Colonic mucosa (tissue), 4 donors: ENCODE data around the gene AUTS2. TPM values are rescaled to one million over a fixed set of nuclear protein-coding genes. Genes with fewer than 3 reads are reported as not detected.

ENCODE experiments used
- DNase-seq: peaks from one replicate; pipeline ENCODE4 v3.0.0-alpha.2; 2020
- H3K27ac ChIP-seq: fragments of 200-600 bp; one replicate; pipeline ENCODE4 v1.8.0; 2021
- H3K27me3 ChIP-seq: fragments of 200-600 bp; one replicate; pipeline ENCODE4 v1.8.0; 2021
- H3K36me3 ChIP-seq: fragments of 200-600 bp; one replicate; pipeline ENCODE4 v1.8.0; 2021
- H3K4me1 ChIP-seq: fragments of 200-600 bp; one replicate; pipeline ENCODE4 v1.8.0; 2021; ENCODE audit warnings: mild to moderate bottlenecking
- H3K4me3 ChIP-seq: fragments of 200-600 bp; one replicate; pipeline ENCODE4 v1.8.0; 2021
- H3K9ac ChIP-seq, 2 donors: one replicate each; pipeline ENCODE4 v1.7.0; 2013; ENCODE audit warnings: control low read depth in 2 of 2, low read depth in 2 of 2, low read length in 2 of 2
- H3K9me3 ChIP-seq: fragments of 200-600 bp; one replicate; pipeline ENCODE4 v1.8.0; 2021
- intact Hi-C: fragments of 100-400 bp; cut with DNase I; formaldehyde crosslinking; loops from one replicate; pipeline ENCODE4 v1.14.1; 2022
- total RNA-seq, 2 donors: library from RNA; stranded (reverse); fragmentation: NEBNext Ultra II Directional in 1 of 2; extraction: Animal tissue kit (Norgen Biotek cat#: 25700) in 1 of 2; gene quantifications; one replicate each; pipeline ENCODE4 v1.2.1, GENCODE V29; 2021
- TF ChIP-seq, protein P1 (sequence below): fragments of 200-600 bp; IDR thresholded peaks from one replicate; pipeline ENCODE4 v1.8.0; 2022; ENCODE audit warnings: antibody characterized with exemption, mild to moderate bottlenecking
- donor health status: healthy.
- donor health status: DM: no; HTN: no; CAD: no.
- donor health status: DM: no; HTN: no; CAD: no.

AUTS2 gene
- total RNA-seq, 2 donors from 2014 or later: 39.8 to 42.3 TPM

DNA sequence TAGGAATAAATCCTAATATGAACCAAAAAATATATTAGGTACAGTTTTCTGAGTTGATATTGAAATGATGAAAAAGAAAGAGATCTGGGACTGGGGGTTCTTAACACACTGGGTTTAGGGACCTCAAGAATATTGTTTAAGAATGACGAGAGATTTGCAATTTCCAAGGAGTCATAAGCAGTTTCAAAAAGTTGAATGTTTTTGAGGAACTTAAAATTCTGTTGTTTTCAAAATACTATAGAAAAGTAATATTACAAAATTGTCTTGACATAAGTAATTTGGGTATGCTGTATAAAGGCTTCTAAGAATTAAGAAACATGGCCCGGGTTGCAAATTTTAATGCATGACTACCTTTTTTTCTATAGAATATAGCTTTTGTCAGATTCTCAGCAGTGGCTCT, 88.1 kb downstream of the AUTS2 start:
- Histone ChIP-seq H3K27ac (no peak overlapping the region), H3K9me3 (no peaks in the 10 kb centered on the region), H3K4me1 (no peaks in the 10 kb centered on the region), H3K27me3 (no peaks in the 10 kb centered on the region), H3K9ac (no peak overlapping the region), H3K4me3 (no peak overlapping the region), H3K36me3 (no peaks in the 10 kb centered on the region)
- DNase-seq: no peak
- TF ChIP-seq, protein P1, sequence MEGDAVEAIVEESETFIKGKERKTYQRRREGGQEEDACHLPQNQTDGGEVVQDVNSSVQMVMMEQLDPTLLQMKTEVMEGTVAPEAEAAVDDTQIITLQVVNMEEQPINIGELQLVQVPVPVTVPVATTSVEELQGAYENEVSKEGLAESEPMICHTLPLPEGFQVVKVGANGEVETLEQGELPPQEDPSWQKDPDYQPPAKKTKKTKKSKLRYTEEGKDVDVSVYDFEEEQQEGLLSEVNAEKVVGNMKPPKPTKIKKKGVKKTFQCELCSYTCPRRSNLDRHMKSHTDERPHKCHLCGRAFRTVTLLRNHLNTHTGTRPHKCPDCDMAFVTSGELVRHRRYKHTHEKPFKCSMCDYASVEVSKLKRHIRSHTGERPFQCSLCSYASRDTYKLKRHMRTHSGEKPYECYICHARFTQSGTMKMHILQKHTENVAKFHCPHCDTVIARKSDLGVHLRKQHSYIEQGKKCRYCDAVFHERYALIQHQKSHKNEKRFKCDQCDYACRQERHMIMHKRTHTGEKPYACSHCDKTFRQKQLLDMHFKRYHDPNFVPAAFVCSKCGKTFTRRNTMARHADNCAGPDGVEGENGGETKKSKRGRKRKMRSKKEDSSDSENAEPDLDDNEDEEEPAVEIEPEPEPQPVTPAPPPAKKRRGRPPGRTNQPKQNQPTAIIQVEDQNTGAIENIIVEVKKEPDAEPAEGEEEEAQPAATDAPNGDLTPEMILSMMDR: no peak
- intact Hi-C loops: no loop called here

DNA sequence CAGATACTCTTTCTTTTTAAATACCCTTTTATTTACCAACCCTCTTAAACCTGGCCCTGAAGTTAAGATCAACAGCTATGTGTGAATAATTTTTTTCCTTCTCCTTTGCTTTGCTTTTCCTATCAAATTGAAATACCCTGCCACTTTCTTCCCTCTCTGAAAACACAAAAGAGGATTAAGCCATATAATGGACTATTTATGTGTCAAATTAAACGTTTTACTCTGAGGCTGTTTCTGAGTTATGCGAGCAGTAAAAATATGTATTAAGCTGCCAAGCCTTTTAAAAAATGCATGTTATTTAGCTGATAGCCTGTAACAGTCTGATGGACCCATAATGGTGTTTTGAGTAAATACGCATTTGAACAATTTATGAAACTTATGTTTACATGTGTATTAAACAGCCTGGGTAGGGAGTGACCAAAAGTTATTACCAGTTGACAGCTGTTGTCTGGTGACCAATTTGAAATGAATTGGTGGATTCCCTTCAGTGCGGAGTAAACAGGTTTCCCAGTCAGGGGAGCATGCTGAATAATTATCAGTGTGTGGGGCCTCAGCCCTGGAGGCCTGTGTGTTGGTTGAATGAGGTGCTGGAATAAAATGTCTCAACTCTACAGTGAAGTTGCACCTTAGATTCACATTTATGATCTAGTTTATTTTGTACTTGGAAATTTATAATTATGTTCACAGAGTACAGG, 89.6 kb downstream of the AUTS2 start:
- intact Hi-C loops: no loop called here
- Histone ChIP-seq H3K36me3 (no peaks in the 10 kb centered on the region), H3K27me3 (no peaks in the 10 kb centered on the region), H3K9ac (no peak overlapping the region), H3K9me3 (no peaks in the 10 kb centered on the region), H3K4me3 (no peak overlapping the region), H3K27ac (no peak overlapping the region), H3K4me1 (no peaks in the 10 kb centered on the region)
- DNase-seq: no peak
- TF ChIP-seq, protein P1: no peak

DNA sequence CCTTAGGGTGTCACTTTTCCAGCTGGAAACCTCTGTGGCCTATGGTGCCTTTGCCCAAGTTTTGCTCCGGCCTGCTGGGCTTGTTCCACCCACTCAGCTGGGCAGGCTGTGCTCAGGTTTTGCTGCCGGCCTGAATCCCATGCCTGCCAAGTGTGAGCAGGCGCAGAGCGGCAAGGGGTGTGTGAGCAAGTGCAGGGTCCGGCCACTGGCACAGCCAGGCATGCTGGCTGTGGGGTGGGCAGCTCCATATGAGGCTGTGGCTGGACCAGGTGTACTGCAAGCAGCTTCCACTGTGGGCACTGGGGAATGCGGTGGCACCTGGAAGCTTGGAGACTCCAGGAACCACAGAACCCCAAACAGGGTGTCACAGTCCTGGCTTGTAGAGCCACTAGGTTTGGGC, 92.1 kb downstream of the AUTS2 start:
- H3K27ac ChIP-seq: no peak overlapping the region
- no peak overlapping the region for H3K9ac ChIP-seq
- H3K36me3 ChIP-seq: no peaks in the 10 kb centered on the region
- H3K4me1 ChIP-seq: no peaks in the 10 kb centered on the region
- TF ChIP-seq, protein P1: no peak
- H3K27me3 ChIP-seq: no peaks in the 10 kb centered on the region
- H3K9me3 ChIP-seq: no peaks in the 10 kb centered on the region
- H3K4me3 ChIP-seq: no peak overlapping the region
- intact Hi-C loops: no loop called here
- DNase-seq: no peak

DNA sequence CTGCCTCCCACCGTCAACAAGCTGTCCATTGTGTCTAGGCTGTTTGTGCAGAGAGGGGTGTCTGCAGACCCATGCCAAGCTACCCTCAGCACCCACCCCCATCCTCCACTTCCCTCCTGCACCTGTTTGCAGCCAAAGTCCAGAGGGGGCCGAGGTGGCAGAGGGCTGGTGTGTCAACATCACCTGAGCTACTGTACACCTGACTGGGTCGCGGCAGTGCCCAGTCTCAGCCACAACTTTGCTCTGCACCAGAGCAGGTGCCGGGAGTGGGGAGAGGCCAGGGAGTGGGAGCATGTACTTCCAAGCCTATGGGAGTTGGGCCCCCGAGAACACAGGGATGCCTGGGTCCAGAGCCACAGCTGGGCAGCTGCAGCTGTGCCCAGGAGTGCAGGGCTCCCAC, 93.1 kb downstream of the AUTS2 start:
- Histone ChIP-seq H3K9me3 (no peaks in the 10 kb centered on the region), H3K27me3 (no peaks in the 10 kb centered on the region), H3K4me3 (no peak overlapping the region), H3K27ac (no peak overlapping the region), H3K4me1 (no peaks in the 10 kb centered on the region), H3K9ac (no peak overlapping the region), H3K36me3 (no peaks in the 10 kb centered on the region)
- intact Hi-C loops: no loop called here
- DNase-seq: no peak
- TF ChIP-seq, protein P1: no peak

DNA sequence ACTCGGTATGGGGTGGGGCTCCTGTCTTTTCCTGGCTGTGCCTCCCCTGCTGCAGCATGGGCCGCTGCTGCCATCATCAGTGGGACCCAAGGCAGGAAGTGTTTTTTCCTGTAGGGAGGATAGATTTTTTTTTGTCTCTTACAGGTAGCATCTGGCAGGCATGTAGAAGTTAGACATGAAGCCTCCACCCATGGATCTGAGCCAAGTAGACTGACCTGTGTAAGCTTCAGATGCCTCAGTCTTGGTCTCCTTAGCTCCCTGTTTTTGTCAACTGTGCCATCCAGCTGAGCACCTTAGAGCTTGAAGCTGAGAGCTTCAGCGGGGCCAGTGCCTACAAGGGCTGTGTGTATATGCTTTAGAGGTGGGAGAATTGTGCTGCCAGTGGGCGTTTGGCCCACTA, 93.5 kb downstream of the AUTS2 start:
- Histone ChIP-seq H3K27me3 (no peaks in the 10 kb centered on the region), H3K9me3 (no peaks in the 10 kb centered on the region), H3K4me1 (no peaks in the 10 kb centered on the region), H3K9ac (no peak overlapping the region), H3K27ac (no peak overlapping the region), H3K36me3 (no peaks in the 10 kb centered on the region), H3K4me3 (no peak overlapping the region)
- DNase-seq: no peak
- TF ChIP-seq, protein P1: no peak
- intact Hi-C loops: no loop called here
